HuH-7.5 (cell line): Measurements from ENCODE around the gene FYCO1.

Experiments used
- DNase-seq: peaks from one replicate; pipeline ENCODE4 v3.0.0; 2011; ENCODE audit warnings: low spot score

FYCO1 gene

DNA sequence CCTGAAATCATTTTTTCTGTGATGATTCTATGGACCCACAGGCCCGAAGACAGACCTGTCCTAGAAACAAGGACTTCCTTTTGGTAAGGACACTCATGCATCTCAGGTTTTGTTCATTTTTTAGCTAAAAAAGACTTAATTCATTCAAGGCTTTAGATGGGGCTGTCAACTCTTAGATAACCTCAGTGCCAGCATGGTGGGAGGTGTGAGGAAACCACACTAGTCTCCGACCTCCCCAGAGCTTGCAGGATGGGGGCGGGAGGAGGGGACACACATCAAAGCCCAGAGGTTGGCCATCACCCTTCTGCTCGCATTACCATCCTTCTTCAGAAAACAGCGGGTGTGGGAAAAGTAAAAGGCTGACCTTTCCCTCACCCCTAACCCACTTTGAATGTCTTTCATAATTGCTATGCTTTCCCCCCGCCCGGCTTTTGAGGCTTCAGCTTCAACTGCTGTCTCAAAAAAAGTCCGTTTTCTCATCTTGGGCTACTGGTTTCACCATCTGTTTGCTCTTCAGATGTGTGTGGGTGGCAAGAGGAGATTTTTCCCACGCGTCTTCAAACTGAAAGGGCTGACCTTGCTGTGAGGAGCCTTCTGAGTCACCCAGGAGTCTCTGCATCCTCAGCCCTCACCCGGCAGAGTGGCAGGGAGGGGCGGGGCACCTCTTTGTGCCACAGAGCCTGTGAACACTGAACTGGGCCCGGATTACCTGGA, 79.9 kb downstream of the FYCO1 start:
- DNase-seq: no peak

DNA sequence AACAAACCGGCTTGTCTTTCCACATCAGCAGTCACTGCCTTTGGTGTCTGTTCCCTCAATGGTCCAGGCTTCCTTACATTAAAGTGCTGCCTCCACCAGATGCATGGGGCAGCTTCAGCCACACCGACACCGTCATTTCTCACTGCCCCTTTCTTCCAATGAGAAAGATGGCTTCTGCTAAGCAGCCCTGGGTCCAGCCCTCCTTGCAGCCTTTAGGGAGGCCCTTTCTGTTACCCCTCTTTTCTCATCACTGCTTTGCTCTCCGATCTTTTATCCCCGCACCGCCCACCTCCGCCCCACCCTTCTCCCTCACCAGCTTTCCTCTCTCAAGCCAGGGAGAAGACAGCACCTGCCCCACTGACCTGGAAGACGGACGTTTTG, 80.6 kb downstream of the FYCO1 start:
- no peak for DNase-seq

DNA sequence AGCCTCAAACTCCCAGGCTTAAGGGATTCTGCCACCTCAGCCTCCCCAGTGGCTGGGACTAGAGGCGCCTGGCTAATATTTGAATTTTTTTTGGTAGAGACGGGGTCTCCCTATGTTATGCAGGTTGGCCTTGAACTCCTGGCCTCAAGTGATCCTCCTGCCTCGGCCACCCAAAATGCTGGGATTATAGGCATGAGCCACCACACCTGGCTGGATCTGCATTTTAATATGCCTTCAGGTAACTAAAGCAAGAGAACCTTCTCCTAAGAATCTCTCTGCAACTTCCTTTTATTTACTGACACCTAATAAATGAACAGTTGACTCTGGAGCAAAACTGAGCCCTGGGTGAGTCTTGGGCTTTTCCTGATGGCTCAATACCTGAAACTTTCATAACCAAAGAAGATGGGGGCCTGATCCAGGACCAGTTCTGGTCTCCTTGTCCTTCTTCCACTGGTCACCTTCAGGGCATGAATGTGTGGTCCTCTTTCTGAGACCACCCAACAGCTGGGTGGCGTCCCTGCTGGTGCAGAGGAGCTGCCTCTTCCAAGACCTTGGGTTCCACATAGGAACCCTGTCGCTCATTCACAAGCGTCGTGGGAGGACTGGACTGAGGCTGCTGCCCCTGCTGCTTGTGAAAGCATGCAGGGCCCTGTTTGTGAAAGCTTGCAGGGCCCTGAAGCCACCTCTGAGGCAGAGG, 81.1 kb downstream of the FYCO1 start:
- DNase-seq: no peak

DNA sequence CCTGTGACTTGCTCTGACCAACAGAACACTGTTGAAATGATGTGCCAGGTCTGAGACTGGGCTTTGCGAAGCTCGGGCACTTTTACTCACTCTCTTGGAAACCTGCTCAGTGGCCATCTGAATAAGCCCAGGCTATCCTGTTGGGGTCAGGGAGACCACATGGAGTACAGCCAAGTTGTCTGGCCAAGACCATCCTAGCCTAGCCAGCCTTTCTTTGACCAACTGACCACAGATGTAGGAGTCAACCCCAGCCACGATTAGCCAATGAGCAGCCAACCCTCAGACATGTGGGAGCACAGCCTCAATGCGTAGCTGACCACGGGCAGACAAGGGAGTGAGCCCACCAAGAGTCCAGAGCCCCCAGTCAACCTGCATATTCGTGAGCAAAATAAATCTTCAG, 83.2 kb downstream of the FYCO1 start:
- DNase-seq: no peak

DNA sequence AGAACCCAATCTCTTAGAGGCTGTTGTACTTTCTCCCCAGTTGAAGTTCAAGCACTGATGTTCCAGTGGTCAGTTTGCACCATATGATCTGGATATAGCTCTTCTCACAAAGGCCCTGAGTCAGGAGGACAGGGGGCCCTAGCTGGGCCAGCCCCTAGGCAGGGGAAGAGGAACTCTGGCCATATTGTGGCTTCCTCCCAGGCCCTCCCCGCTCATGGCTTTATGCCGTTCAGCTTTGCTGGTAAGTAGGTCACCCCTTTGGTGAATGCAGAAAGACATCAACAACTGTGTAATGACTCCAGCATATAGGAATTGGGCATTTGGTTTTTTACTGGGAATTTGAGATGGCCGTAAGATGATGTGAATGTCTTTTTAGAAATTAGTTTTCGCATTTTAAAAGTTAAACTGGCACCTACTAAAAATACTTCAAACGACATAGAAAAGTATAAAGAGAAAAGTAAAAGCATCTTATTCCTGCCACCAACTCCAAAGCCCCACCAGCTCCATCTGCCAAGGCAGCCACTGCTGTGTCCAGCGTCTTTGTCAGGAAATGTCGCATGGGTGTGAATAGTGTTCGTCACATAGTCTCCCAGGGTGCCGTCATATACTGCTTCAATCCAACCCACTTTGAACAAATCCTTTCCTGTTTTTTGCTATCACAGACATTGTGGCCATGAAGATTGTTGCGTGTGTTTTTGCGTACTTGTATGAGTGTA, 84.0 kb downstream of the FYCO1 start:
- DNase-seq: no peak

DNA sequence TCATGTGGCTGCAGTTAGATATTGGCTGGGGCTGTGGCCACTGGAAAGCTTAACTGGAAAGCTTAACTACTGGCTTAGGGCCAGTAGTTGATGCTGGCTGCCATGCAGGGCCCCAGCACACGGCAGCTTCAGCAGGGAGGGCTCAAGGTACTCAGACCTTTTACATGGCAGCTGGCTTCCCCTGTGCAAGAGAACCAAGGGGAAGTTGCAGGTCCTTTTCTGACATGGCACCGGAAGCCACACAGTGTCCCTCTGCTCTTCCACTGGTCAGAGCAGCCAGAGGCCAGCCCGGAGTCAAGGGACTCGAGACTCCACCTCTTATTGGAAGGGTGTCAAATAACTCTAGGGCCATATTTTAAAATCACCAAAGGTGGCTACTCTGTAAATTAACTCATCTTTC, 84.7 kb downstream of the FYCO1 start:
- no peak for DNase-seq

DNA sequence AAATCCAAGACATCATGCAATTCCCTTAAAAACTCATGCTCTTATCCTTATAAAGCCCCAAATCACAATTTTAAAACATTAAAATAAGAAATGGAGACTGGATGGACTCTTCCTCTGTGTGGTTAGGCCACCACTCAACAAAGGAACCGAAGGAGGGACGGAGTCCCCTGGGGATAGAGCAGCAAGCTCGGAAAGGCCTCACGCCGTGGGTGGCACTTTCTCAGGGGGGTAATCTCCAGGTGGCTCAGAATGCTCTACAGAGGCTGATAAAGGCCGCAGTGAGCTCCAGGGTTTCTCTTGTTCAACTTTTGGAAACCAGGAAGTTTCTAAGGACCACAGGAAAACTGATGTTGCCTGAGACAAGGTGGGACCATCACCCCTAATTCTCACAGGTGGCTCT, 86.1 kb downstream of the FYCO1 start:
- no peak for DNase-seq

DNA sequence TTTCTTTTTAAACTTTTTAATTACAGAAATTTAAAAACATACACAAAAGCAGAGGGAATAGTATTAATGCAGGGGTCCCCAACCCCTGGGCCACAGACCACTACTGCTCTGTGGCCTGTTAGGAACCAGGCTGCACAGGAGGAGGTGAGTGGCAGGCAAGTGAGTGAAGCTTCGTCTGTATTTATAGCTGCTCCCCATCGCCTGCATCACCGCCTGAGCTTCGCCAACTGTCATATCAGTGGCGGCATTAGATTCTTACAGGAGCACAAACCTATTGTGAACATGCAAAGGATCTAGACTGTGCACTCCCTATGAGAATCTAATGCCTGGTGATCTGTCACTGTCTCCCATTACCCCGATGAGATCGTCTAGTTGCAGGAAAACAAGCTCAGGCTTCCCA, 86.9 kb downstream of the FYCO1 start:
- no peak for DNase-seq

DNA sequence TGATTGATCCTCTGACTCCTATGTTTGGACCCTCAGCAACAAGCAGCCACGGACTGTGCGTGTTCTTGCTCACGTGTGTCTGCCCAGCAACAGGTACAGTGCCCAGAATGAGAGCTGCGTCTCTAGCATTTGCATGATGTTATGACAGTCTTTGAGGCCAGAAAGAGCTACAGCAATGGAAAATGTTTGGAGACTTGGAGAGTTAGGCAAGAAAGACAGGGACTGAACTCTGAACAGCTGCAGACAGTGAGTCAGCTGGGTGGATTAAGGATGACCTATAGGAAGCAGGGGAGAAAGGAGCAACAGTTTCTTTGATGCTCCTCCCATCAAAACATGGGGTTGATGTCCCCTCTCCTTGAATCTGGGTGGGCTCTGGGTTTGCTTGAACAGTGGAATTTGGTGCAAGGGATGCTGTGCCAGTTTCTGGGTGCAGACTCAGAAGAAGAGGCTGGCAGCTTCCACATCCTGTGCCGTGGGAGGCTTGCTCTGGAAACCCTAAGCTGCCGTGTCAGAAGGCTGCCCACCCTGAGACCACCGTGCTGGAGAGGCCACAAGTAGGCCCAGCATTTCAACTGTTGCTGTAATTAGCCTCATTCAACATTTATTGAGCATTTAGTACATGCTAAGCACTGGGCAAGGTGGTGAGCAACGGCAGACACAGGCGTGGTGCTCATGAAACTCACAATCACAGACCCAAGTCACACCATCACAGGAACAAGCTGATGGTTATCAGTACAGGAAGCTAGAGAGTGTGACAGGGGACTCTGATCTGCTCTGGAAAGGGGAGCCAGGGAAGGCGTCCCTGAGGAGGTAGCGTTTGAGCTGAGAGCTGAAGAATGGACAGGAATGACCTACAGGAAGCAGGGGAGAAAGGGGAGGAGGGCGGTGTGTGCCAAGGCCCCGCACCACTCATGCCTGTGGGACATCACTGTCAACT, 87.6 kb downstream of the FYCO1 start:
- no peak for DNase-seq

DNA sequence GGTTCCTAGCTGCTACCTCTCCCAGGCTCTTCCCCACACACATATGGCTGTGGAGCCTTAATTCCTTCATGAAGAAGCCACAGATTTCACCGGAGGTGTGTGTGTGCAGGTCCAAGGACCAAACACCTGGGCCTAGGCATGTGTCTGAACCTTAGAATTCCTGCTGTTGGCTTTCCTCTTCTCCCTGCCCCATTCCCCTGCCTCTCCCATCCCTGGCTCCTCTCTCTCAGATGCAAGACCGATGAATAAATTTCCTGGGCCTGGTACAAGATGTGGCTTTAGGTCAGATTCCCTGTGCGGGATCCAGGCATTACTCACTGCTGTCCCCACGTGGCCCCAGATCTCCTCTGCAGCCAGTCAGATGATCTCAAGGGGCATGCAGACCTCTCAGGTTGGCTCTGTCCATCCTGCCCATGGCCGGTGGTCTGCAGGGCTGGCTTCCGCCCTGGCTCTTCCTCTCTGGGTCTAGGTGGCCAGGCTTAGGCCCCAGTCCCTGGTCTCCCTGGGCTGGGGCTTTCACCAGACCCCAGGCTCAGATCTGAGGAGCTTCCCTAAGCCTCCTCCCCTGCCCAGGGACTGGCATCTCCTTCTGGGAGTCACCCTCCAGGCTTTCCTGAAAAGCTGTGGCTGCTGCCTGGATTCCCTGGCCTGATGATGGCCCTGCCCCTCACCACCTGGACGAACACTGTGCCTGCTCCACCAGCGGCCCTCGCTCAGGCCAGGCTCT, 88.8 kb downstream of the FYCO1 start:
- peak; percentile 34 for DNase-seq

DNA sequence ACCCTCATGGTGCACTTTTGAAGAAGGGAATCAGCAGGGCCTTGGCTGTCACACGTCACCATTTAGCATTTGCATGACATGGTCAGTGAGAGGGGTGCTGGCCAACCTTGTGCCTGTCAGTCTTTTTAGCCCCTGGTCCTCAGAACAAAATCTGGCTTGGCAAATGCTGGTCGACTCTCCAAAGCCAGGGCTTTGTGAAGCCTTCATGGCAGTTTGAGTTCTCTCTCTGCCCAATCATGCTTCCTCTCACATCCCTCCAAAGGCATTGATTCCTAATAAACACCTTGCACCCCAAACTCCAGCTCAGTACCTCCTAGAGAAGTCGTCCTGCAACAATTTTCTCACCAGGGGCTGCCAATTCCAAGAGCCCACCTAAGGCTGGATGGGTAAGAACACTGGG, 89.9 kb downstream of the FYCO1 start:
- no peak for DNase-seq

DNA sequence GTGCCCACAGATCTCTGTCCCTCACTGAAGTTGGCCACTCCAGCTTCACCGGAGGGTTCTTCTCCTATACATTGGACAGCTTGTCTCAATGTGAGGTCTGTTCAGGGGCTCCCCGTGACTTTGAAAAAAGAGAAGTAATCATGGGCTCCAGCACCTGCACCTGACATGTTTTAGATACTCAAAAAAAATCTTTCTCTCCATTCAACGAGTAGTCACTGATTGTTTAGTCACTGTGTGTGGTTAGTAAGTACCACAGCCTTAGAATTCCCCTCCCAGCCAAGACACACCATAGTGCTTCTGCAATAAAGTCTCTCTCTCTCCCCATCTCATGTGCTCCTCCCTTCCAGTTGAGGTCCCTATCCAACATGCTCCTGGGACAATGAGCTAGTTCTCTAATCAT, 90.7 kb downstream of the FYCO1 start:
- no peak for DNase-seq

DNA sequence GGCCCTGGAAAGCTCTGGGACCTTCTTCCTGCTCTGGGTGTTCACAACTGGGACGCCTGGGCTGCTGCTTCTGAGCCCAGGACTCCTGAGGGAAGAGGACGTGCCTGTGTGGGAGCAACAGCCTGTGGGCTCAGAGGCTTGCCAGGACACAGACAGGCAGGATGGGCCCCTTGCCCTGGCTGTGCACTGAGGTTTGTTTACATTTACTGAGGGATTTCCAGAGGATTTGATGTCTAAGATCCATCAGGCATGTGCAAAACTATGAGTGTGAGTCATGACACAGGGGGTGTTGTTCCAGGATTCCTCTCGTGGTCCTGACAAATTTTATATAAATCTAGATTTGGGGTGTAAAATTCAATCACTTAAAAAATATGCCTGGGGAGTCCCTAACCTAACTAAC, 98.7 kb downstream of the FYCO1 start:
- DNase-seq: no peak

DNA sequence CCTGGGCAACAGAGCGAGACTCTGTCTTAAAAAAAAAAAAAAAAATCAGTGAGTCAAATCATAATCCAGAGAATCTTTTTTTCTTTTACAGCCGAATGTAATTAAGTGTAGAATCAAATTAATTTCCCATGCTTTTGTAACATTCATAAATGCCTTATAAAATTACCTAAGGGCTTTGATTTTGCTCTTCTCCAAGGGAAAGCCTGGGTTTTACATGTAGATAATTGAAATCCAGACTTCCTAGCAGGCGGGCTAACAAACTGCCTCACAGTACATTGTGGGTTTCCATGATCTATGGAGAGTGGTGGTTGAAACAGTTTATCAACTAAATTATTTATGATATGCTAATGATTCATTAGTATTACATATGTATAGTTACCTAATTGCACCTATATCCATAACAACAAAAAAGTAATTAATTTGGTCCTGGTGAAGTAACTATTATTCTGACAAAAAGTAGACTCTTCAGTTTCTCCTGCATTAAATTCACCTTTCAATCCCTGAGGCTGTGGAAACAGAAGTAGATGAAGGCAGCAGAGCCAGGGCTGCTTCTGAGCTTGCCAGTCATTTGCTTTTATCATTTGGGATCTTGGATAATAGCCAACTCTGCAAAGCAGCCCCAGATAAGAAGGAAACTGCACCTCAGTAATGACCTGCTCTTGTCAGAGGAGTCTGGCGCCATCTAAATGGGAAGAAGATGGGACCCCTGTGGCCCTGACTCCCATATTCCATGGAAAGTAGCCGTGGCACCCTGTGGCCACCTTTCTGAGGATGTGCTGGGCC, 99.7 kb downstream of the FYCO1 start:
- no peak for DNase-seq

DNA sequence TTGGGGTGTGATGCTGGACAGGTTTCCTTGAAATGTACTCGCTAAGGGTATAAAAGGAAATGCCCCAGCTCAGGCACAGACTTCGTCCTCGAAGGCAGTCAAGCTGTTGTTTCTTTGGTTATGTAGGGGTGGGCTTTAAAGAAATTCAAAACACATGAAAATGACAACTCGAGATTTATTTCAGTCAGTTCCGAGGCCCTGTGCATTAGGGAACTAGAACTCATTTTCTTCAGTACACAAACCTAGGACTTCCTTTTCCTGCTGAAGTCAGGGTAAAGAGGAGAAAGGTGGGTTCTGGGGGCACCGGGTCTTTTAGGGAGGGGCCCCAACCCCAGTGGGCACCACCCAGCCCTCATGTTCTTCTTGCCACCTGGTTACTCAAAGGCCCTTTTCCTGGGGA, 101.6 kb downstream of the FYCO1 start:
- DNase-seq: no peak

DNA sequence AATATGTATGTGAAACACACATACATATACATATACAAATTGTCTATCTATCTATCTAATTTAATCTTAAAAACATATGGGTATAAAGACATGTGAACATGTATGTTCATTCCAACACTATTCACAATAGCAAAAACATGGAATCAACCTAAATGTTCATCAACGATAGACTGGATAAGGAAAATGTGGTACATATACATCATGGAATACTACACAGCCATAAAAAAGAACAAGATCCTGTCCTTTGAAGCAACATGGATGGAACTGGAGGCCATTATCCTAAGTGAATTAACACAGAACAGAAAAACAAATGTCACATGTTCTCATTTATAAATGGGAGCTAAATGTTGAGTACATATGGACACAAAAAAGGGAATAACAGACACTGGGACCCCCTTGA, 103.5 kb downstream of the FYCO1 start:
- DNase-seq: no peak

DNA sequence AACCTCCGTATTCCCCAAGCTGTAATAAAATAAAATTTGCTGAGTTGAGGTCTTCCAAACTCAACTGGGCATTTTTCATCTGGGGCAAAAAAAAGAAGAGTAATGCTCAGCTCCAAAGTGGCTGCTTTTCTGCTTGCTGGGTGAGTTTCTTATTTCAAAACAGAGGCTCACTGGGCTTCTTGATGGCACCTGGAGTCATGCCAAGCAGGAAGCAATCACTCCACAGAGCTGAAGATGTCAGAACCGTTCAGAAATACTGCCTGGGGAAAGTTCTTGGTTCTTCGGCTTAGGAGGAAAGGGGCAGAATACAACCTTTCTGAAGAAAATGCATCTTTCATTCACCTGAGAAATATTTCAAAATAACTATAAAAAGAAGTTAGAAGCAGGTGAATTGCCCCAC, 105.2 kb downstream of the FYCO1 start:
- no peak for DNase-seq

DNA sequence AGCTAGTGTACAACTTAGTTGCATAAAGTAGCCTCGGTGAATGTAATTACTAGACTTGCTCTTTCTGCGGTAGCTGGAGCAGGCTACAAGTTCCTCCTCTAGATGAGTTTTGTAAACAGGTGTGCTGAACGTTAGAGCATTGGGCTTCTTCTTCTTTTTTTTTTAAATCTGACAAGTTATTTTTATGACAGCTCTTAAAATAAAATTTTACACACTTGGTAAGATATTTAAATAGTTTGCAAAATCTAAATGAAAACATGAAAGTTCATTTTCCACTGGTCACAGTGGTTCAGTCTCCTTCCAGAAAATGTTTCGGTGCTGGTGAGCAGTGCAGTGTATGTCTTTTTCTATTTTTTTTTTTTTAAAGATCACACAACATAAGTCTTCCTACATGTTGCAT, 106.3 kb downstream of the FYCO1 start:
- no peak for DNase-seq

DNA sequence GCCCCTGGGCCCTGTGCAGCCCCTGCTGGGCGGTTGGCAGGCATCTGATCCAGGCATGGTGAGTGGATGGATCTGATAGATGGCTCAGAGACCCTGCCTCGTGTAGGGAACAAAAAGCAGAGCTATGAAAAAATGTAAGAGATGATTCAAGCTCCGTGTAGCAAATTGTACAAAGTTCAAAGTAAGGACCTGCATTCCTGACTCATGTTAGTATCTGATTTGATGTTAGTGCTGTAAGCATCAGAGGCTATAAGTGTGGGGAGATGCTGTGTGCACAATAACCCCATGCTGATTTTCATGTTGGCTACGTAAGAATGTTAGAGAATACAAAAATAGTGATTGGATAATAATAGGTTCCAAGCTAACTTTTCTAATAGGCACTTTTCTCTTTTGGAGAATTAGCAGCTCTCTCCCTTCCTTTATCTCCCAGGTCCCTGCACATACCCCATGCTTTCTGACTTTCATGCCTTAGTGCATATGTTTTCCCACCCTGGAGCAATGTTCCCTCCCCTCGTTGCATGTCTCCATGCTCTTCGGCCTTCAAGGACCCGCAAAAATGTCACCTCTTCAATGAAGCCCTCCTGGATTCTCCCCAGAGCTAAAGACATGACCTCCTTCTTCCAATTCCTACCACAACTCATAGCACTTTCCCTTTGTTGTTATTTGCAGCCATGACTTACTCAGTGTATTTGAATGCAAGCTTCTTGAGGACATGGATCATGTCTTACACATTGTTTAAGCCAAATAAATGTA, 107.7 kb downstream of the FYCO1 start:
- no peak for DNase-seq

DNA sequence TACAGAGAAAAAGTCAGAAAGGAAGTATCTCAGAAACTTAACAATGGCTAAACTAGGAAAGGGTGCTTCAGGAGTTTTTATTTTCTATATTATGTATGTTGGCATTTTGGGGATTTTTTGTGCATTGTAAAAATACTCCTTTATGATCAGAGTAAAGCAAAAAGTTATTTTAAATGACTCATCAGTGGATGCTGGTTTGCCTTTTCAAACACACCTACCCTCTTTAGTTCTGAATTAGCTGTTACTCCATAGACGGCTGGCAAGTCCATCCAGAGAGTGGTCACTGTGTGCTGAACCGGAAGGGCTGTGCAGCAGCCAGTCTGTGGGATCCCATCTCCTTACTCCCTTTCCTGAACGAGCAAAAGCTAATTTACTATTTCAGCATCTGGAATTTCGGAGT, 108.3 kb downstream of the FYCO1 start:
- no peak for DNase-seq
